Muscle layer of colon (tissue), 2 donors: ENCODE data around the gene ARRDC3.
A peak's percentile ranks its signal among the peaks of the same experiment; 100 is the strongest.
"Not testable (repeated sequence)": the region's sequence is repeated elsewhere in the genome, so short reads cannot be mapped to it uniquely, and the experiment has no call there.

Source experiments
- H3K27ac ChIP-seq: one replicate; pipeline ENCODE4 v1.7.0; 2013; ENCODE audit warnings: low read depth, mild to moderate bottlenecking, low read length, moderate library complexity
- H3K27me3 ChIP-seq, 2 donors: one replicate each; pipeline ENCODE4 v1.7.0; 2013; ENCODE audit warnings: low read length in 2 of 2, mild to moderate bottlenecking in 2 of 2; ENCODE audit not compliant: insufficient read depth in 2 of 2, control insufficient read depth in 1 of 2
- H3K36me3 ChIP-seq: one replicate; pipeline ENCODE4 v1.7.0; 2013; ENCODE audit warnings: mild to moderate bottlenecking, low read length; ENCODE audit not compliant: insufficient read depth
- H3K4me1 ChIP-seq: one replicate; pipeline ENCODE4 v1.7.0; 2013; ENCODE audit warnings: mild to moderate bottlenecking, low read length; ENCODE audit not compliant: insufficient read depth
- H3K4me3 ChIP-seq, 2 donors: one replicate each; pipeline ENCODE4 v1.7.0; 2013; ENCODE audit warnings: low read length in 2 of 2, low read depth in 1 of 2, mild to moderate bottlenecking in 1 of 2, moderate library complexity in 1 of 2
- H3K9ac ChIP-seq: one replicate; pipeline ENCODE4 v1.7.0; 2013; ENCODE audit warnings: low read length
- H3K9me3 ChIP-seq: one replicate; pipeline ENCODE4 v1.7.0; 2013; ENCODE audit warnings: mild to moderate bottlenecking, low read length
- donor health status: abdominal sarcoma.
- donor health status: Adenocarcinoma of cecum.

The ARRDC3 gene

DNA sequence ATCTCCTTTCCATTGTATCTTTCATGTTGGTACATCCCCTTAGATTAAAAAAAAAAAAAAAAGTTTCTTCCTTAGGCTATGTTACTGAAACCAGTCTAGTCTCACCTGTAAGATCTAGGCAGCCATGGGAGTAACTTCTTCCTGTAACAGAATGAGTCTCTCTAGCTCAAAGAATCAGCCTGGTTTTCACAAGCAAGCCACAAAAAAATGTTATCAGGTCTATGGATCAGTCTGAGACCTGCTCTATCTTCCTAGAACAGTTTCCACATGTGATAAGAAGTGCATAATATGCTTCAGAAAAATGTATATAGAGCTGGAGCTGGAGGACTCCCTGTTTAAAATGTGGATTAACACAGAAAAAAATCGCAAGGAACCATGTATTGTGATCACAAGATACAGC, 53.8 kb downstream of the ARRDC3 start:
- no peak overlapping the region for H3K9ac ChIP-seq
- peaks cover 22% of the 10 kb centered on the region for H3K4me1 ChIP-seq

DNA sequence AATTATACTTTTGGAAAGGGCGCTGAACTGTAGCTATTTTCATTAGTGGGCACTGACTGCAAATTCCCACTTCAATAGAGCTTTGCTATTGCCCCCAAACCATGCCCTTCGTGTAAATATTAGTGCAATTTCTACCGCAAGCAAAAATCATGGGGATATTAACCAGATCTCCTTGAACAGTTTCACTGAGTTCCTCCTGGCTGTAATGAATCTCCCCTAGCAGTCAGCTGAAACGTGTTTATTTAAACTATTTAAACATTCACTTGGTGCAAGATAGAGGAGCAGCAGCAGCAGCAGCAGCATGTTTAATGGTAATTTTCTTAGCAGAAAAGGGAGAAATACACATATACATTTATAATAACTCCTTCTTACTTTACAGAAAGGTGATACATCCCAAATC, 54.4 kb downstream of the ARRDC3 start:
- Histone ChIP-seq H3K9me3 (no peaks in the 10 kb centered on the region), H3K27ac (no peak overlapping the region), H3K4me1 (peaks cover 22% of the 10 kb centered on the region), H3K27me3 (no peaks in the 10 kb centered on the region), H3K4me3 (no peak overlapping the region), H3K9ac (no peak overlapping the region), H3K36me3 (no peaks in the 10 kb centered on the region)

More for the DNA sequence above, 53.8 kb downstream of the ARRDC3 start:
- no peaks in the 10 kb centered on the region for H3K36me3 ChIP-seq
- H3K27ac ChIP-seq, result peak overlapping the region; percentile 59
- H3K9me3 ChIP-seq, result no peaks in the 10 kb centered on the region
- no peak overlapping the region for H3K4me3 ChIP-seq
- no peaks in the 10 kb centered on the region for H3K27me3 ChIP-seq

DNA sequence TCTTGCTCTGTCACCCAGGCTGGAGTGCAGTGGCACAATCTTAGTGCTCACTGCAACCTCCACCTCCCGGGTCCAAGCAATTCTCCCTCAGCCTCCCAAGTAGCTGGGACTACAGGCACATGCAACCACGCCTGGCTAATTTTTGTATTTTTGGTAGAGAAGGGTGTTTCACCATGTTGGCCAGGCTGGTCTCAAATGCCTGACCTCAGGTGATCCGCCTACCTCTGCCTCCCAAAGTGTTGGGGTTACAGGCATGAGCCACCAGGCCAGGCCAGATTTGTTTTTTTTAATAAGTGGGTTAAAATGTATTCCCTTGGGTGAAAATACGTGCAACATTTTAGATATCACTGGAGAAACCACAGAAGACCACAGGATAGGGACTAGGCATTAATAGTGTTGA, 60.1 kb downstream of the ARRDC3 start:
- H3K9me3 ChIP-seq, H3K36me3 ChIP-seq, H3K27me3 ChIP-seq, H3K4me3 ChIP-seq, H3K27ac ChIP-seq, H3K9ac ChIP-seq, H3K4me1 ChIP-seq: not testable (repeated sequence)

DNA sequence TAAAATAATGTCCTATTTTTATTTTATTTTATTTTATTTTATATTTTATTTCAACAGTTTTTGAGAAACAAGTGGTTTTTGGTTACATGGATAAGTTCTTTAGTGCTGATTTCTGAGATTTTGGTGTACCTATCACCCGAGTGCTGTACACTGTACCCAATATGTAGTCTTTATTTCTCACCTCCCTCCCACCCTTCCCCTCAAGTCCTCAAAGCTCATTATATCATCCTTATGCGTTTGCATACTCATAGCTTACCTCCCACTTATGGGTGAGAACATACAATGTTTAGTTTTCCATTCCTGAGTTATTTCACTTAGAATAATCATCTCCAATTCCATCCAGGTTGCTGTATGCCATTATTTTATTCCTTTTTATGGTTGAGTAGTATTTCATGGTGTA, 63.5 kb downstream of the ARRDC3 start:
- H3K36me3 ChIP-seq, result no peaks in the 10 kb centered on the region
- H3K4me3 ChIP-seq, result no peak overlapping the region
- H3K27me3 ChIP-seq, result no peaks in the 10 kb centered on the region
- H3K27ac ChIP-seq, result no peak overlapping the region
- H3K9ac ChIP-seq, result no peak overlapping the region
- no peaks in the 10 kb centered on the region for H3K9me3 ChIP-seq
- H3K4me1 ChIP-seq, result no peaks in the 10 kb centered on the region

DNA sequence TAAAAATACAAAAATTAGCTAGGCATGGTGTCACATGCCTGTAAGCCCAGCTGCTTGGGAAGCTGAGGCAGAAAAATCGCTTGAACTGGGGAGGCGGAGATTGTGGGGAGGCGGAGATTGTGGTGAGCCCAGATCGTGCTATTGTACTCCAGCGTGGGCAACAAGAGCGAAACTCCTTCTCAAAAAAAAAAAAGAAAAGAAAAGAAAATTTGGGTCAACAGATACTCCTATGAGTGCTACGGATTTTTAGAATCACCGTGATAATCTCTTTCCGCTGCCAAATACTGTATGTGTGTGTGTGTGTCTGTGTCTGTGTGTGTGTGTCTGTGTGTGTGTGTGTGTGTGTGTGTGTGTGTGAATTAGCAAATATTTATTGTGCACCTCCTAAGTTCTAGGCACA, 64.4 kb downstream of the ARRDC3 start:
- Histone ChIP-seq H3K9me3 (no peaks in the 10 kb centered on the region), H3K27ac (no peak overlapping the region), H3K27me3 (no peaks in the 10 kb centered on the region), H3K9ac (no peak overlapping the region), H3K4me1 (peaks cover 6% of the 10 kb centered on the region), H3K4me3 (no peak overlapping the region), H3K36me3 (no peaks in the 10 kb centered on the region)
